ENCODE measurements around the gene ZMYND12.

DNA sequence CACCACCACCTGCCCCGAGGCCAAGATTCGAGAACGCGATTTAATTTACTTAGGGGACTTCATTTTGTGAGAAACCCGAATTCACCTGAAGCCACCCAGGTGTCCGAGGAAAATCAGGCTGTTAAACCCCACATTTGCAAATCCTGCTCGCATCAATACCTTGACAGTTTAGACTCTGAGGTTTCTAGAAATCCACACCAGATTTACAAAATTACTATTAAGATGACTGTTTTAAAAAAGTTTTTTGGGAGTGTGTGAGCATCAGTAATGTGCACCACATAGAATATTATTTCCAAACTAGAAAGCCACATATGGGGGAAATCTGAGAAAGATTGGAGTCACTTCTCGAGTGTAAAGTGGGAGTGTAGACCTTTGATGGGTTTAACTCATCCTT is 74.5 kb downstream of the ZMYND12 start:
- no peak for TF ChIP-seq POLR2A (IDR thresholded peaks at IDR 0.05)
- TF ChIP-seq, protein P1, sequence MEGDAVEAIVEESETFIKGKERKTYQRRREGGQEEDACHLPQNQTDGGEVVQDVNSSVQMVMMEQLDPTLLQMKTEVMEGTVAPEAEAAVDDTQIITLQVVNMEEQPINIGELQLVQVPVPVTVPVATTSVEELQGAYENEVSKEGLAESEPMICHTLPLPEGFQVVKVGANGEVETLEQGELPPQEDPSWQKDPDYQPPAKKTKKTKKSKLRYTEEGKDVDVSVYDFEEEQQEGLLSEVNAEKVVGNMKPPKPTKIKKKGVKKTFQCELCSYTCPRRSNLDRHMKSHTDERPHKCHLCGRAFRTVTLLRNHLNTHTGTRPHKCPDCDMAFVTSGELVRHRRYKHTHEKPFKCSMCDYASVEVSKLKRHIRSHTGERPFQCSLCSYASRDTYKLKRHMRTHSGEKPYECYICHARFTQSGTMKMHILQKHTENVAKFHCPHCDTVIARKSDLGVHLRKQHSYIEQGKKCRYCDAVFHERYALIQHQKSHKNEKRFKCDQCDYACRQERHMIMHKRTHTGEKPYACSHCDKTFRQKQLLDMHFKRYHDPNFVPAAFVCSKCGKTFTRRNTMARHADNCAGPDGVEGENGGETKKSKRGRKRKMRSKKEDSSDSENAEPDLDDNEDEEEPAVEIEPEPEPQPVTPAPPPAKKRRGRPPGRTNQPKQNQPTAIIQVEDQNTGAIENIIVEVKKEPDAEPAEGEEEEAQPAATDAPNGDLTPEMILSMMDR (IDR thresholded peaks at IDR 0.05) = no peak

All from body of pancreas (tissue), 4 donors.